H1 (cell line): ENCODE results near the gene CRK. TPM values are rescaled to one million over a fixed set of nuclear protein-coding genes. Genes with fewer than 3 reads are reported as not detected.

Source experiments
- CTCF ChIA-PET: fragments of 300-600 bp; sonication (Branson Sonifier 250); formaldehyde crosslinking; loops from one replicate; lab custom pipeline; 2021; ENCODE audit not compliant: partially characterized antibody; lab: Charles Lee
- POLR2A ChIA-PET: fragments of 300-600 bp; sonication (Branson Sonifier 250); formaldehyde crosslinking; loops from one replicate; lab custom pipeline; 2021; ENCODE audit warnings: inconsistent platforms; ENCODE audit not compliant: partially characterized antibody; lab: Charles Lee
- DNase-seq, 2 experiments: peaks; one replicate each; pipeline versions ENCODE4 v3.0.0 to v3.0.0-alpha.2; 2010 to 2022; ENCODE audit warnings: low spot score in 2 of 2, low read depth in 1 of 2, mixed read lengths in 1 of 2
- FAIRE-seq: peaks from 2 replicates; lab custom pipeline; 2011; peaks lifted over from hg19 to GRCh38; lab: Jason Lieb, UNC
- H2AFZ ChIP-seq: 2 replicates; pipeline ENCODE4 v1.8.1; 2012; ENCODE audit warnings: low read length, inconsistent platforms
- H2AK5ac ChIP-seq: 2 replicates; pipeline ENCODE4 v1.6.1; 2013; ENCODE audit warnings: low read depth, low read length
- H2BK120ac ChIP-seq: replicated peaks from 2 replicates; pipeline ENCODE3; 2013; ENCODE audit warnings: low read depth, low read length, inconsistent platforms
- H2BK12ac ChIP-seq: 2 replicates; pipeline ENCODE4 v1.6.1; 2013; ENCODE audit warnings: low read depth, low read length
- H2BK15ac ChIP-seq: 2 replicates; pipeline ENCODE4 v1.6.1; 2013; ENCODE audit warnings: low read length
- H2BK20ac ChIP-seq: 2 replicates; pipeline ENCODE4 v1.6.1; 2013; ENCODE audit warnings: low read length
- H2BK5ac ChIP-seq: 2 replicates; pipeline ENCODE4 v1.6.1; 2013; ENCODE audit warnings: low read depth, low read length
- H3K14ac ChIP-seq: 2 replicates; pipeline ENCODE4 v1.6.1; 2013; ENCODE audit warnings: inconsistent platforms; ENCODE audit not compliant: insufficient read length
- H3K18ac ChIP-seq: 2 replicates; pipeline ENCODE4 v1.6.1; 2013; ENCODE audit warnings: low read length; ENCODE audit errors: extremely low read depth
- H3K23ac ChIP-seq: 2 replicates; pipeline ENCODE4 v1.6.1; 2013; ENCODE audit warnings: inconsistent platforms; ENCODE audit not compliant: insufficient read length
- H3K23me2 ChIP-seq: 2 replicates; pipeline ENCODE4 v1.6.1; 2013; ENCODE audit warnings: low read depth, low read length
- H3K27ac ChIP-seq: 2 replicates; pipeline ENCODE4 v1.6.1; 2011; ENCODE audit warnings: low read depth, low read length, inconsistent platforms
- H3K27me3 ChIP-seq, 4 experiments: replicated peaks in 1 of 4; 1 replicate in 1 of 4; 2 replicates in 3 of 4; pipeline versions ENCODE4 v1.6.1 to v1.8.1; 2011 to 2013; ENCODE audit warnings: low read length in 3 of 4, mild to moderate bottlenecking in 3 of 4, inconsistent platforms in 2 of 4, mixed read lengths in 2 of 4, moderate library complexity in 1 of 4; ENCODE audit not compliant: control insufficient read depth in 3 of 4, insufficient read depth in 3 of 4; ENCODE audit errors: extremely low read depth in 1 of 4
- H3K36me3 ChIP-seq, 4 experiments: 2 replicates each; pipeline versions ENCODE4 v1.6.1 to v1.8.1; 2011 to 2013; ENCODE audit warnings: mild to moderate bottlenecking in 4 of 4, low read length in 3 of 4, moderate library complexity in 2 of 4, control low read depth in 1 of 4, inconsistent platforms in 1 of 4; ENCODE audit not compliant: insufficient read depth in 4 of 4, control insufficient read depth in 2 of 4
- H3K4ac ChIP-seq: replicated peaks from 2 replicates; pipeline ENCODE3; 2013; ENCODE audit warnings: low read length, low read depth, mixed read lengths, inconsistent platforms; ENCODE audit not compliant: insufficient read length
- H3K4me1 ChIP-seq, 4 experiments: replicated peaks in 1 of 4; 1 replicate in 1 of 4; 2 replicates in 3 of 4; pipeline versions ENCODE4 v1.6.1 to v1.8.1; 2011 to 2013; ENCODE audit warnings: low read length in 3 of 4, inconsistent platforms in 2 of 4, mixed read lengths in 1 of 4; ENCODE audit not compliant: insufficient read depth in 4 of 4, control insufficient read depth in 3 of 4
- H3K4me2 ChIP-seq, 2 experiments: 2 replicates each; pipeline versions ENCODE4 v1.6.1 to v1.8.1; 2011 to 2013; ENCODE audit warnings: low read depth in 2 of 2, low read length in 2 of 2, control low read depth in 1 of 2, inconsistent platforms in 1 of 2, mild to moderate bottlenecking in 1 of 2; ENCODE audit not compliant: insufficient read depth in 1 of 2
- H3K4me3 ChIP-seq, 4 experiments: fragments of 200-600, 300-600 bp in 1 of 4; sonication (generic), shearing (Covaris generic), sonication (Bioruptor Twin) in 1 of 4; 2 replicates each; pipeline versions ENCODE4 v1.5.1 to v1.8.1; 2011 to 2016; ENCODE audit warnings: low read length in 4 of 4, low read depth in 3 of 4, control low read depth in 2 of 4, inconsistent platforms in 2 of 4, mild to moderate bottlenecking in 2 of 4, mixed read lengths in 1 of 4, moderate library complexity in 1 of 4; ENCODE audit not compliant: insufficient read depth in 2 of 4; ENCODE audit errors: extremely low read depth in 1 of 4
- H3K56ac ChIP-seq: replicated peaks from 2 replicates; pipeline ENCODE3; 2013; ENCODE audit warnings: low read depth, mild to moderate bottlenecking, mixed read lengths, low read length, inconsistent platforms; ENCODE audit not compliant: insufficient read length
- H3K79me1 ChIP-seq: 2 replicates; pipeline ENCODE4 v1.6.1; 2013; ENCODE audit warnings: low read depth, low read length, control low read depth
- H3K79me2 ChIP-seq, 2 experiments: 2 replicates each; pipeline versions ENCODE4 v1.6.1 to v1.8.1; 2012 to 2013; ENCODE audit warnings: low read length in 2 of 2, mild to moderate bottlenecking in 2 of 2, inconsistent platforms in 1 of 2; ENCODE audit not compliant: insufficient read depth in 2 of 2, control insufficient read depth in 1 of 2
- H3K9ac ChIP-seq, 4 experiments: replicated peaks in 1 of 4; 1 replicate in 1 of 4; 2 replicates in 3 of 4; pipeline versions ENCODE4 v1.6.1 to v1.8.1; 2011 to 2013; ENCODE audit warnings: low read depth in 3 of 4, low read length in 3 of 4, control low read depth in 2 of 4, mild to moderate bottlenecking in 2 of 4, moderate library complexity in 2 of 4, inconsistent platforms in 1 of 4; ENCODE audit errors: extremely low read depth in 1 of 4
- H3K9me3 ChIP-seq, 2 experiments: 2 replicates each; pipeline versions ENCODE4 v1.6.1 to v1.8.1; 2012 to 2013; ENCODE audit warnings: mild to moderate bottlenecking in 2 of 2, moderate library complexity in 2 of 2, control low read depth in 1 of 2, inconsistent platforms in 1 of 2, low read depth in 1 of 2, low read length in 1 of 2, mixed read lengths in 1 of 2; ENCODE audit not compliant: insufficient read depth in 2 of 2
- H4K20me1 ChIP-seq, 2 experiments: replicated peaks in 1 of 2; 2 replicates each; pipeline versions ENCODE3 to v1.8.1; 2011 to 2013; ENCODE audit warnings: inconsistent platforms in 2 of 2, low read length in 2 of 2, mild to moderate bottlenecking in 1 of 2; ENCODE audit not compliant: insufficient read depth in 2 of 2, control insufficient read depth in 1 of 2
- H4K5ac ChIP-seq: 2 replicates; pipeline ENCODE4 v1.6.1; 2013; ENCODE audit warnings: low read length, low read depth, mixed read lengths, inconsistent platforms; ENCODE audit not compliant: insufficient read length
- H4K8ac ChIP-seq: 2 replicates; pipeline ENCODE4 v1.8.0; 2013; ENCODE audit warnings: mild to moderate bottlenecking, moderate library complexity, low read length, inconsistent platforms; ENCODE audit not compliant: insufficient read depth; ENCODE audit errors: extremely low read depth
- H4K91ac ChIP-seq: replicated peaks from 2 replicates; pipeline ENCODE3; 2013; ENCODE audit warnings: low read length, mixed read lengths, inconsistent platforms; ENCODE audit not compliant: insufficient read length
- MAX ChIP-seq: IDR thresholded peaks from 2 replicates; pipeline ENCODE4 v1.6.1; 2012; ENCODE audit warnings: inconsistent platforms
- NANOG ChIP-seq: IDR thresholded peaks from 2 replicates; pipeline ENCODE4 v1.6.1; 2011; ENCODE audit warnings: low read length, low read depth, mild to moderate bottlenecking, inconsistent platforms; ENCODE audit not compliant: insufficient read depth, poor library complexity, severe bottlenecking
- TBP ChIP-seq: IDR thresholded peaks from 2 replicates; pipeline ENCODE4 v1.6.1; 2011; ENCODE audit warnings: low read depth, low read length, improper control_type of control experiment
- WGBS, 2 experiments: shearing (Covaris generic) in 1 of 2; methylation state at CpG; one replicate each; pipeline versions ENCODE4 v1.1.6 to v1.1.7; 2013 to 2015; ENCODE audit warnings: low lambda C conversion rate in 2 of 2, mixed read lengths in 2 of 2, inconsistent platforms in 1 of 2, low coverage in 1 of 2, missing lambda C conversion rate in 1 of 2; ENCODE audit not compliant: insufficient replicate concordance in 2 of 2, insufficient coverage in 1 of 2, insufficient read length in 1 of 2; ENCODE audit errors: extremely low coverage in 1 of 2, missing lambda C conversion rate in 1 of 2; 5-methylcytosine and 5-hydroxymethylcytosine counted together
- polyA plus RNA-seq, 7 experiments: library from polyadenylated mRNA; depleted of rRNA in 3 of 7; stranded (reverse) in 5 of 7; unstranded in 2 of 7; fragments of >200 nt in 5 of 7; fragments of 200-250 nt in 2 of 7; gene quantifications; 1 replicate in 5 of 7; 2 replicates in 1 of 7; 4 replicates in 1 of 7; pipeline versions ENCODE4 v1.2.1 to v1.2.3, GENCODE V29; 2011 to 2013; ENCODE audit warnings: missing spikeins in 2 of 7, mixed read lengths in 2 of 7
- total RNA-seq: library from RNA; stranded (reverse); fragmentation: NEBNext Ultra II Directional; extraction: Animal tissue kit (Norgen Biotek cat#: 25700); gene quantifications from 2 replicates; pipeline ENCODE4 v1.2.1, GENCODE V29; 2021

The CRK gene
- total and polyA plus RNA-seq, 2 of the 8 experiments (the other 6 are each of a cell fraction or from before 2014, with no cell fraction given): 32.8 to 57.1 TPM

- Histone ChIP-seq H3K4me2 (no peak overlapping the region), H3K18ac (no peak overlapping the region), H4K8ac (no peak overlapping the region), H3K79me1 (peaks cover 3% of the 10 kb centered on the region), H3K23me2 (no peaks in the 10 kb centered on the region), H3K9me3 (no peaks in the 10 kb centered on the region), H4K5ac (no peak overlapping the region), H3K36me3 (peaks cover 0 to 2% (median 0%) of the 10 kb centered on the region in 4 experiments; a peak in 2 of 8 replicates), H2BK5ac (no peak overlapping the region), H2AK5ac (no peak overlapping the region), H3K27me3 (no peaks in the 10 kb centered on the region), H3K9ac (no peak overlapping the region), H3K4me1 (no peaks in the 10 kb centered on the region), H3K27ac (no peak overlapping the region), H2BK15ac (no peak overlapping the region), H3K56ac (no peak overlapping the region), H3K23ac (no peak overlapping the region), H2BK120ac (no peak overlapping the region), H4K20me1 (peaks cover 5 to 24% of the 10 kb centered on the region in 2 experiments), H2AFZ (no peak overlapping the region), H2BK12ac (no peak overlapping the region), H4K91ac (no peak overlapping the region), H3K4me3 (no peak overlapping the region), H3K79me2 (peaks cover 44 to 89% of the 10 kb centered on the region in 2 experiments), H2BK20ac (no peak overlapping the region), H3K4ac (no peak overlapping the region), H3K14ac (no peak overlapping the region)
- FAIRE-seq: no peak
- POLR2A ChIA-PET: interaction anchor here (0.6 to 3.7 kb wide), 4 partner anchors 8 to 46 kb away, joined by 4 to 13 read pairs (median 6); partner anchors contain the start of genes CRK and YWHAE
- 95% methylated on average over 12 of the region's 12 CpGs; no CpG with 5 or more reads in 1 of the 2 experiments for WGBS, 2 experiments
- DNase-seq: no peak
- CTCF ChIA-PET: interaction anchor here (0.7 kb wide), 1 partner anchor 26 kb away, joined by 6 read pairs; no protein-coding TSS in a partner anchor
- TF ChIP-seq MAX (no peak), NANOG (no peak), TBP (no peak)
These were observed 9.8 kb downstream of the CRK start for GRCh38 chr17:1446201-1446600.
